GM21367 (cell line): ENCODE results near the gene CENPC.
"Not testable (repeated sequence)": the region's sequence is repeated elsewhere in the genome, so short reads cannot be mapped to it uniquely, and the experiment has no call there.

Experiments used
- ATAC-seq: cut with Tn5 transposase; IDR thresholded peaks from one replicate; pipeline ENCODE4 v1.9.1; 2021; ENCODE audit not compliant: unreplicated experiment

Gene CENPC

GRCh38 chr4:67475155-67475554 lies 70.1 kb downstream of the CENPC start:
- no peak for ATAC-seq

GRCh38 chr4:67470871-67471270 lies 74.4 kb downstream of the CENPC start:
- no peak for ATAC-seq

- ATAC-seq, result no peak
These were observed 76.5 kb downstream of the CENPC start for GRCh38 chr4:67468830-67469229.

- ATAC-seq, result no peak
These were observed 78.6 kb downstream of the CENPC start for GRCh38 chr4:67466751-67467150.

GRCh38 chr4:67465763-67466052 lies 79.6 kb downstream of the CENPC start:
- ATAC-seq, result no peak

GRCh38 chr4:67465032-67465762 lies 80.1 kb downstream of the CENPC start:
- ATAC-seq, result no peak

- no peak for ATAC-seq
These were observed 84.7 kb downstream of the CENPC start for GRCh38 chr4:67460574-67460973.

GRCh38 chr4:67459164-67459563 lies 86.1 kb downstream of the CENPC start:
- ATAC-seq, result no peak

- ATAC-seq, result no peak
These were observed 88.6 kb downstream of the CENPC start for GRCh38 chr4:67456577-67457196.

GRCh38 chr4:67452846-67453205 lies 92.5 kb downstream of the CENPC start:
- ATAC-seq, result not testable (repeated sequence)

GRCh38 chr4:67452100-67452845 lies 93.0 kb downstream of the CENPC start:
- ATAC-seq, result no peak

- ATAC-seq, result no peak
These were observed 93.8 kb downstream of the CENPC start for GRCh38 chr4:67451464-67451863.

GRCh38 chr4:67448621-67449020 lies 96.7 kb downstream of the CENPC start:
- ATAC-seq, result no peak

- no peak for ATAC-seq
These were observed 97.4 kb downstream of the CENPC start for GRCh38 chr4:67447873-67448272.

GRCh38 chr4:67446811-67447210 lies 98.5 kb downstream of the CENPC start:
- ATAC-seq, result no peak

GRCh38 chr4:67445881-67446280 lies 99.4 kb downstream of the CENPC start:
- not testable (repeated sequence) for ATAC-seq

GRCh38 chr4:67438975-67439374 lies 106.3 kb downstream of the CENPC start:
- no peak for ATAC-seq

- ATAC-seq, result no peak
These were observed 107.2 kb downstream of the CENPC start for GRCh38 chr4:67437974-67438713.

GRCh38 chr4:67436742-67437141 lies 108.6 kb downstream of the CENPC start:
- ATAC-seq, result no peak

GRCh38 chr4:67430989-67431388 lies 114.3 kb downstream of the CENPC start:
- no peak for ATAC-seq

- ATAC-seq, result no peak
These were observed 116.5 kb downstream of the CENPC start for GRCh38 chr4:67428819-67429218.
